HG02884 (cell line): Measurements from ENCODE around the gene PEA15.

Experiments
- ATAC-seq: cut with Tn5 transposase; IDR thresholded peaks from one replicate; pipeline ENCODE4 v1.9.1; 2021; ENCODE audit warnings: mild to moderate bottlenecking, moderate library complexity; ENCODE audit not compliant: unreplicated experiment

PEA15 gene

DNA sequence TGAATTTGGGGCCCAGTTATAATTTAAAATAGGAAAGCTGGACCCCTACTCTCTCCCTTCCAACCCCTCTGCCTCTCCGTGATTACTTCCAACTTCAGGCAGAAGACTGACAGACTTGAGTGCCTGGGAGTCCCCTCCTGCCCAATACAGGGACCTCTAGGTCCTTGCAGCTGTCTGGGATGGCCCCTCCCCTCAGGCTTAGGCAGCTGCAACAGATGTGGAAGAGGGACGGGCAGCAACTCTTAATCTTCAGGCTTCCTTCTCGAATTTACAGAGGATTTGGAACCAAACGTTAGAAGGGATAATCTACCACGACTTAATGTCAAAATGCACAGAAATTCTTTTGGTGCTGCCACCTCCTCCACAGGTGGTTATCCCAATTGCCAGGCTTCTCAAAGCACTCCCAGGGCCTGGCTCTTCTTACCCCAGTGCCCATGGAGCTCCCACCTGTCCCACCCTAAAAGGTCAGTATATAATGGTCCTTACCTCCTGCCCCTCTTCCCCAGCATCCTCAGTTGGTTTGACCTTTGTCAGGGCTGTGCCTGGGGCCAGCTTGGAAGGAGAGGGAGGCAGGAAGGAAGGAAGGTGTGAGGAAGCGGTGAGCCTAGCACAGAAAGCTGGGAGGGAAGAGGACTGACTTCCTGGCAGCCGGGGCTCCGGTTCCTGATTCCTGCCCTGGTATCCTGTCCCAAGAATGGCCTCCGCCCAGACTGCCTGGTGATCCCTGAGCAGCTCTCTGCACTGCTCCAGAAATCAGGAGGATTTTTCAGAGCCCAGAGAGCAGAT, 2.8 kb downstream of the PEA15 start:
- no peak for ATAC-seq

DNA sequence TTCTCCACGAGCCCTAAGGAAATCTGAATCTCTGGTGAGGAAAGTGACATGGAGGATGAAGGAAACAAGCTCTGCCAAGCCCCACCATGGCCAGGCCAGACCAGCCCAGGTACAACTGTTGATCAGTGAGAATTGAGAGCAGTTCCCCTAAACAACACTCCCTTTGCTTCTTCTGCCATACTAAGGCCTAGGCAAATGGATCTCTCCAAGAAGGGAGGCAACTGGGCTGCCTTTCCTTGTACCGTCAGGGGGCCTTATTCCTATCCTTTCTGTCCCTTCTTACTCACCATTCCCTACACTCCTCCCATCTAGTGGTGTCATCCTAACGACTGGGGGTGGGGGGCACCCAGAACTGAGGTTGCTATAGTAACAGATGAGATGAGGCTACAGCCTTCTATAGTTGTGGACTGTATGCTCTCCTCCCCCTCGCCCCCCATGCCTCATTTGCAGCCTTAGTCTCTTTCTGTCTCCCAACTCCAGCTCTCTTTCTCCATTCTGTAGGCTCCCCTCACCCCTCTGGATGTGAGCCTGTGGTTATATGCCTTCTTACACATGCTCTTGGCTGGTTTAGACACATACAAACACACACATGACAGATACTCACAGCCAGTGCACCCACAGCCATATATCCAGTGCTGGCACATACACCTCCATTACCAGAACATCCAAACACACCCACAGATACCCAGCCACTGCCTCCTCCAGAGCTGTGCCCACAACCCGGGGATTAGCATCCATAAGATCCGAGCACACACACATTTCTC, 3.6 kb downstream of the PEA15 start:
- no peak for ATAC-seq

DNA sequence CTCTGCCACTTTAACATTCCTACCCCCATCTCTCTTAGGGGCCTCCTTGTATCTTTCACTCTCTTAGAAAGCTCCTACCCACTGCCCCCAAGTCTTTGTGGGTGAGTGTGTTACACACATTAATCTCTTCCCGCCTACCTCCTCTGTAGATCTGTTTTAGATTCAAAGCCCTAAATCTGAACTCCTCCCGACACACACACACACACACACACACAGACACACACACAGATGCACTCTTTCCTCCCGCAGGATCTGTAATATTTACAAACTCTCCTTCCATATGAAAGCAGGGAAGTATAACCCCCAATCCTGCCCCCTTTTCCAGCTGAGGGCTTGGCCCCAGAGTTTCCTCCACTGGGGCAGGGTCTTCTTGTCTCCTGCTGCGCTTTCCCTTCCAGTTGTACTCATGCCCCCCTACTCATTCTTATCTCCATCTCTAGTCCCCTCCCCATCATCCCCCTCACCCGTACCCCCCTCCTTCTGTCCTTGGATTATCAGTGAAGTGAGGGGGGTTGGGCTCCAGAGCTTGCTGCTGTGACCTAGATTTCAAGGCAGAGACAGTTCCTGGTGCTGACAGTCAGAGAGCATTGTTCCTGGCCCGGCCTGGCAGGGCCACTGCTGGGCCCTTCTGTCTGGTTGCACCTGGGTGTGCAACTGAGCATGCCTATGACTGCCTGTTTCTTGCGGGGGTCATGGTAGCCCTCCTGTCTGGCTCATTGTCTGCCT, 4.3 kb downstream of the PEA15 start:
- ATAC-seq = no peak

DNA sequence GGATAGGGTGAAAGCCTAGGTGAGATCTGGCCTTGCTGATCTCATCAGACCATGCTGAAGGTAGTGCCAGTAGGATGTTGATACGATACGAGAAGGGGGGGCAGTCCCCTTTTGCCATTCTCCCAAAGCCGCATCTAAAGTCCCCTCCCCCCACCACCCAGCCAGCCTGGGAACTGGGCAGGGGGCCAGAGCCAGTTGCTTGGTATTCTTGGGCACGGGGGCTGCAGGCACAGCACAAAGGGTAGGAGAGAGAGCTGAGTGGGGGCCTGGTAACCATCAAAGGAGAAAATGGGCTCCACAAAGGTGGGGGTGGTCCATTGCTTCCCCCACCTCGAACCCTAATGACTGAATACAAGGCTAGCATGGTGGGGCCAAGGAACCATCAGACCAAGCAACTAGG, 5.4 kb downstream of the PEA15 start:
- no peak for ATAC-seq

DNA sequence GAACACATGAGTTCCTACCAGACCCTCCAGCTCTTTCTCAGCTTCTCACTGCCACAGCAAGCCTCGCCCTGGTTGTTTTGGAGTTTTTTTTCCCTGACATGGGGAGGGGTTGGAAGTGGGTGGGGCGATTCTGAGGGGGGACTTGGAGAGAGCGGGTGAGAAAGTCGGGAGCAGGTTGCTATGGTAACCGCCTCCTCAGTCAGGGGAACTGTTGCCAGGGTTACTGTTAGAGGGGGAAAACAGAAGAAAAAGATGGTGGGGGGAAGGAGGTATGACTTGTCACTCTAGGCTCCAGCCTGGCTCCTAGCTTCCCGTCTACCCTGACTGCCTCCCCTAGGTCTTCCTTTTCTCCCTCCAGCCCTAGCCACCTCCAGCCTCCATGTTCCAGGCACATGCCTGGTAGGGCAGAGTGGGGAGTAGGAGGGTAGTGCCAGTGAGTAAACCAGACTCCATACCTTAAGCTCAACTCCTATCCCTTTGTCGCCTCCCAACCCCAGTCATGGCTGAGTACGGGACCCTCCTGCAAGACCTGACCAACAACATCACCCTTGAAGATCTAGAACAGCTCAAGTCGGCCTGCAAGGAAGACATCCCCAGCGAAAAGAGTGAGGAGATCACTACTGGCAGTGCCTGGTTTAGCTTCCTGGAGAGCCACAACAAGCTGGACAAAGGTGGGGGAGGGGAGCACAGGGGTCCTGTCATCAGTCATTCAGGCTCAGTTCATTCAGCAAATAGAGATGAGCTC, 6.0 kb downstream of the PEA15 start:
- no peak for ATAC-seq

DNA sequence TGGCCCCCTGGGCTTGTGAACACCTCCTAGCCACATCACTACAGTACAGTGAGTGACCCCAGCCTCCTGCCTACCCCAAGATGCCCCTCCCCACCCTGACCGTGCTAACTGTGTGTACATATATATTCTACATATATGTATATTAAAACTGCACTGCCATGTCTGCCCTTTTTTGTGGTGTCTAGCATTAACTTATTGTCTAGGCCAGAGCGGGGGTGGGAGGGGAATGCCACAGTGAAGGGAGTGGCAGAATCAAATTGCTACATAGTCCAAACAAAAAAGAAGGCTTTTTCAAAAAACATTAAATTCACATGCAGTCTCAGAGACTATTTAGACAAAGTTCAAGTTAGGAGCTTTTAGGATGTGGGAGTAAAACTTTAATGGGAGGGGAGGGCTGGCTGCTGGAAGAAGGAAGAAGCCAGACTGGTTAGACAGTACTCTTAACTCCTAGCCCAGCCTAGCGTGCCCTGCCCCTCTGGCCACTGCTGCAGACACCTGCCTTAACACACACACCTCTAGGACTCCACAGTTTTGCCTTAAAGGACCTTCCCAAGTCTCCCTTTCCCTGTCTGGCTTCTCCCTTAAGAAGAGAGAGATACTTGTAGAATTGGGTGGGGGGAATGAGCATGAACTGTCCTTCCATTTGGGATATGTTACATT, 9.4 kb downstream of the PEA15 start:
- ATAC-seq = no peak

DNA sequence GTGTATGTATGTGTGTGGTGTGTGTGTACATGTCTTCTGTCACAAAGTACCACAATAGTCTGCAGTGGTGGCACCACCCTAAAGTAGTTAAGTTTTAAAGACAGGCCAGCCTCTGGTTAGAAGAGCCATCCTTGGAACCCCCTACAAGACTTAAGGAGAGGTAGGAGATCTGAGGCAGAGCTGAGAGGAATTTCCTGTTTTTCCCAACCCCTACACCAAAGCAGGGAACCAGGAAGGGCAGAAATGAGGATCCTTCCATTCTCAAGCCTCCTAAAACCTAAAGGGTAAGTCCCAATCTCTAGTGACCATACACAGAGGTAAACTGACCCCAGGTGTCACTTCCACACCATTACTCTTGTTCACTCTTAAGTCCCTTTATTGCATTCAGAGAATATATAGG, 11.1 kb downstream of the PEA15 start:
- ATAC-seq = no peak

DNA sequence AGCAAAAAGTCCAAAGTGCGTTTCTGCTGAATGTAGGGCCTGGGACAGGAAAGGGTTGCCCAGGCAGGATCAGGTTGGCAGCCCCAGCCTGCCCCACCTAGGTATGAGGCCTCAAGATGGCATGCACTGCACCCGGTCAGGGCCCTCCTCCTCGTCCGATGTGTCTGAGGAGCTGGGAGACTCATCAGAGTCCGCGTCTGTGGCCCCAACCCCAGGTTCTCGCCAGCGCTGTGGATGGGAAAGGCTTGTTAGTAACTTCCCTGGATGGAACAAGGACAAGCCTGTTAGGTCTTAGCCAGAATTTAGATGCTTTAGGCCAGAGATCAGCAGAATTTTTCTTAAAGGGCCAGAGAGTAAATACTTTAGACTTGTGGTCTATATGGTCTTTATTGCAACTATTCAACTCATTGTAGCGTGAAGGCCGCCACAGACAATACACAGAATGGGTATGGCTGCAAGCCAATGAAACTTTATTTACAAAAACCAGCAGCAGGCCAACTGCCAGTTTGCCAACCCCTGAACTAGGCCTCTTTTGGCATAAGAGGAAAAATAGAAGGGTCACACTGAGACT, 12.4 kb downstream of the PEA15 start:
- ATAC-seq = no peak

DNA sequence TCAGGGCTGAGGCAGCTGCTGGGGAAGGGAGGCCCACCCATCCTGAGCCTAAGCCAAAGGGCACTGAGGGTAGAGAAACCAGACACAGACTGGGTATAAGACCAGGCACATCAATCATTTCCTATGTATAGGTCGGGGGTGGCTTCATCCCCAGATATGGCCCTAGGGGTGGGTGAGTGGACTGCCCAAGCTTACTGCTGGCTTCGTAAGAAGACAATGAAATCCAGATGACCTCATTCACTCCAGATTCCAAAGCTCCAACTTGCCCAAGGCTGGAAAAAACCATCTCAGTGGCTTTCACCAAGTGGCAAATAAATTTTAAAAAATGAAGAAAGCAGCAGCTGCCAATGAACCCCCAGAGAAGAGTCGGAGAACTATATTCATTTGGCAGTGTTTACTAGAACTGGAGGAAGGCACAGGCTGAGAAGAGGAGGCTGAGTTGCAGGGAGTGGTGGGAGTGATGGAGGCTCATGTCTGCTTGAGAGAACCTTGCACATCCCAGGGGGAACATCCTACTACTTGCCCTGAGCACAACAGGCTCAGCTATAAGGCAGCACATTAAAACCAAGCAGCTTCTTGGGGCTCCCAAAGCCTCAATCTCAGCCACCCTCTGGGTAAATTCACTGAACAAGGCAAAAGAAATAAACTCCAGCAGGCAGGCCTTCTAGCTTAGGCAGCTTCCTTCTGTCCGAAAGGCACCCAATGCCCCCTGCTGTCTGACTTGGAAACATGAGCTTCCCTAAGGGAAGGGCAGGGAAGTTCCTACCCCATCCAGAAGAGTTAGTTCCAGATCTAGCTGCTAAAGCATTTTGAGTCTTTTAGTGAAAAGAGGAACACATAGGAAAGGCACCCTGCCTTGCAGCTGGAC, 14.1 kb downstream of the PEA15 start:
- ATAC-seq = no peak

DNA sequence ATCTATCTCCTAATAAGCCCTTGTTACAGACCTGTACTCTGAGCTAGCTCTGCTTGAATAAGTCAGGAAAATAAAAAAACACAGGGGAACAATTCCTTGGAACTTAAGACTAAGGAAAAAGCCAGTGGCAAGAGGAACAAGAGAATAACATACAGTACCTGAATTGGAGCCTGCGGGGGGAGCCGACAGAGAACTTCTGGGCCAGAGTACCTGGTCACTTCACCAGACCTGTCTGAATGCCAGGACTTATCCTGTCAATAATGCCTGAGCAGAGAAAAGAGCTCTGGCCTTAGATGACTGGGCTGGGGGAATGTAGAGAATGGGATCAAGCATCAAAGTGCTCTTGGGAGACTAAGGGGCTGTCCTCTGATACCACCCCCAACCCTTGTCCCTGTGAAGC, 15.1 kb downstream of the PEA15 start:
- ATAC-seq = no peak

DNA sequence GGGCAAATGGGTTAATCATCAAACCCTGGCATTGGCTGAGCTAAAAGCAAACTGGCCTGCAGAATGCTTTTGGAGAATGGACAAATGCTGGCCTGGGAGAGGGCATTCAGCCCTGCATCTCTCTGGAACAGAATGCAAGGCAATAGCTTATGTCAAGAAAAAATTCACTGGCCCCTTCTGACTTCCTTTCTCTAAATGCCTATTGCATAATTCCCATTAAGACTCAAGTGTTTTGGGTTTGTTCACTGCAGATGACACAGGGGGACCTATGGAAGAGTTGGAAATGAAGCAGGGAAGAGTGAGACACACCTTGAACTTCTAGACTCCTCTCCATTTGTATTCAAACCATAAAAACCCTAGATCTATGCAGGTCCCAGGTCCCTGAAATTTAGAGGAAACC, 15.9 kb downstream of the PEA15 start:
- ATAC-seq = no peak

DNA sequence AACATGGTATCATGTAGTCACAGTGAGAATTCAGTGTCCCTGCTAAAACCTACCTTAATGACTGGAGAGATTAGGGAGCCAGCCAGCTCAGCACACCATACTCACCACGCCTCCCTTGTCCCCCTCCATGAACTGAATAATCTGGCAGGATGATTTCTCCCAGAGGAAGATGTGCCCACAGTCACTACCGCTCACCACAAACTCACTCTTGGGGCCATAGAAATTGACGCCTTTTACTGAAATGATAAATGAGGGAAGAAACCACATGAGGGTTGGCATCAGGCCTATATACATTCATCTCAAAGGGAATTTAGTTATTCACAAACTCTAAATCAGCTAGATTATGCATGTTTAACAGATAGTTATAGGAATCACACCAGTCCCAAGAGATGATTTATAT, 17.4 kb downstream of the PEA15 start:
- ATAC-seq = no peak

DNA sequence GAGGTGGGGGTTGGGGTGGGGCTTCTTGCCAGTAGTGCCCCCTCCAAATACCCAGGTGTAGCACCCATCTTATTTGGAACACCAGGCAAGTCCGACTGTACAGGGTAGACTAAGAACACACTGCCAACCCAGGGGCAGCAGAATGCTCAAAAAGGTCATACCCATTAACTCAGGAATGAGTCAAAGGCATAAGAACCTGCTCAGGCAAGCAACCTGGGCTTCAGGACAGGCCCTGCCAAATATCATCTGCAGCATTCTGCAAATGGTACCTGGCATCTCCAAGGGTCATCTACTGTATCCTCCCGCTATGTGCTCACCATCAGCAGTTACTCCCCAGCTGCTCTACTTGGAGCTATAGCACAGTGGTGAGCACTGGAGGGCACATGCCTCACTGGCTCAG, 19.4 kb downstream of the PEA15 start:
- no peak for ATAC-seq

DNA sequence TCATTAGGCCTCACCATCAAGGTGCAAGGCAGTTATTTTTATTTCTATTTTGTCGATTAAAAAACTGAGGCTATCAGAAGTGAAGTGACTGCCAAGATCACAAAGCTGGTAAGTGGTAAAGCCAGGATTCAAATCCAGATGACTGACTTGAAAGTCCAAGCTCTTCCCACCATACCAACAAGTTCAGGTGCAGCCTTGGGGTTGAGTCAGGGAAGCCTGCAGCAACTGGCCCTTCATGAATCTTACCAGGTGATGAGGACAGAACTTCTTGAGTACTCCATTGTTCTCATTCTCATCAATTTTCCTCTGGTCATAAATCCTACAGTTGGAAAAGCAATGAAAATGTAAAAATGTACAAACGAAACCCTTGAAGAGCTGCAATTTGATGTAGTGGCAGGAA, 20.2 kb downstream of the PEA15 start:
- ATAC-seq = no peak

DNA sequence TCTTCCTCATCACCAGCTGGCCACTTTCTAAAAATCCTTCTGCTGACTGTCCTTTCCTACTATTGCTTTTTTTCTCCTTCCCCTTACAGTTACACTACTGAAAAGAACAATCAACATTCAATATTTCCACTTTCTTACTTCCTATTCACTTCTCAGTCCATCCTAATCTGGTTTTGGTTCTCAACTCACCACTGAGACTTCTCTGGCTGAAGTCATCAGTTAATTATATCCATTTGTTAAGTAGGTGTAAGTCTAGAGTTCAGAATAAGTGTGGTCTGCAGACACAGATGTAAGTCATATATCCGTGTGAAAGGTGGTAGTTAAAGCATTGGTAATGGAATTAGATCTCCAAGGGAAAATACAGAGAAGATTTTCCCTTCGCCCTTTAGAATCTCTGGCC, 21.4 kb downstream of the PEA15 start:
- no peak for ATAC-seq

DNA sequence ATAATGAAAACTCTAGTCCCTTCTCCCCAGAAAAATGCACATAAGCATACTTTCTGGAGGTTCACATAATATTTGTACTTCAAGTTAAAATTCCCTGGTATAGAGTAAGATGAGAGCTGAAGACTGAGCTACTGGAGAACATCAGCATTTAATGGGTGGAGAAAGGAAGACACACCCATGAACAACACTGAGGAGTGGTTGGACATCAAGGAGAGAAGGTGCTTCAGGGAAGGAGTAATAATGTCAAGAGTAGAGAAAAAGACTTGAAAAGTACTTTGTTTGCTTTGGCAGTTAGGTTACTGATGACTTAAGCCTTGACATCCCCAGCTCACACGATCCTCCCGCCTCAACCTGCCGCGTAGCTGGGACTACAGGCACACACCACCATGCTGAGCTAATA, 21.9 kb downstream of the PEA15 start:
- ATAC-seq = no peak

DNA sequence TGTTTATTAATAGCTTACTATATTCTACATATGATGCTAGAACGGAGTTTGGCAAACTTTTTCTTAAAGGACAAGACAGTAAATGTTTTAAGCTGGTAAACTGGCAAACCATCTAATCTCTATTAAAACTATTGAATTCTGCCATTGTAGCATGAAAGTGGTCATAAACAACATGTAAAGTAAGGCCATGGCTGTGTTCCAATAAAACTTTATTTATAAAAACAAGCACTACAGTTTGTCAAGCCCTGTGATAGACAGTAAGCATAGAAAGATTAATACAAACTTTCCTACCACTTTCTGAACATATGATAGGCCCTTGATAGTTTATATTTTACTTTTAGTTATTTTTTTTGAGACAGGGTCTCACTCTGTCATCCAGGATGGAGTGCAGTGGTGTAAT, 22.4 kb downstream of the PEA15 start:
- no peak for ATAC-seq

DNA sequence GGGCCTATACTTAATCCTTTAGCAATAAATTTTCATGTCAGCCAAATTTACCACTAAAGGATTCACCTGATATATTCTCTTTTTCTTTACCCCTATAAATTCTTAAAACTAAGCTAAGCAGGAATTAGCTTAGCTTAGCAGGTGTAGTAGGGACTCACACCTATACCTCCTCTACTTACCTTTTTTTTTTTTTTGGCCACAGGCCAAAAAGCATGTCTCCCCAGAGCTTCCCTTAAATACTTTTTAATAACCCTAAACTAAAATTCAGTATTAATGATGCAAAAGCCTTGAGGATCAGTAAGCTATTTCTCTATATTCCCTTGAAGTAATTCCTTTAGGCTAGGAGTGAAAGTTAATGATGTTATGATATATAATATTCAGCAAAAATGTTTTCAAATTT, 23.2 kb downstream of the PEA15 start:
- no peak for ATAC-seq

DNA sequence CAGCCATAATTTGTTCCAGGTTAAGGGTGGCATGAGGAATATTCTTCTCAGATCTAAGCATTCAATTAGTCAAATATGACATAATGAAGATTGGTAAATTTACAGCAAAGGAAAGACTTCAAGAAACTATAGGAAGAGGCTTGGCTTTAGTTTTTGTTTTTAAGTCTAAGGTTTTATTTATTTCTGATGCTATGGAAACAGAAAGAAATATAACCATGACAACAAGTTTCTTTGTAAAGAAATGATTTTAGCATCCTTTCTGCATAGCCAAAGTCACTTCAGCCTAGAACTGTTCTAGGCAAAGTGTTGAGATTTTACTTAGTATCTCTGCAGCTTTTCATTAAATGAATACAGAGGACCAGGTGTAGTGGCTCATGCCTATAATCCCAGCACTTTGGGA, 27.7 kb downstream of the PEA15 start:
- no peak for ATAC-seq
